Activated CD8-positive, alpha-beta memory T cell treated with anti-CD3 and anti-CD28 coated beads, Interleukin-2, amount 50 U/mL, for 24 hours (primary cell): ENCODE measurements around the gene LRRTM4.
"Not testable (repeated sequence)": the region's sequence is repeated elsewhere in the genome, so short reads cannot be mapped to it uniquely, and the experiment has no call there.

Experiments
- DNase-seq: peaks from one replicate; pipeline ENCODE4 v3.0.0-alpha.2; 2020; ENCODE audit errors: extremely low read depth

LRRTM4 gene

DNA sequence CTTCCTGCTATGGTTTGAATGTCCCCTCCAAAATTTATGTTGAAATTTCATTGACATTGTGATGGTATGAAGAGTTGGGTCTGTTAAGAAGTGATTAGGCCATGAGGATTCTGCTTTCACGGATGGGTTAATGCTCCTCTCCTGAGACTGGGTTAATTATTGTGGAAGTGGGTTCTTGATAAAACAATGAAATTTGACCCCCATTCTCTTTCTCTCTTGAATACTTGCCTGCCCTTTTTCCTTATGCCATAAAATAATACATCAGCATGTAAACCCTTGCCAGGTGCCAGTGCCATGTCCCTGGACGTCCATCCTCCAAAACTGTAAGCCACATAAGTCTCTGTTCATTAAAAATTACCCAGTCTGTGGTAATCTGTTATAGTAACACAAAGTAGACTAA lies 352.8 kb downstream of the LRRTM4 start:
- DNase-seq: no peak

DNA sequence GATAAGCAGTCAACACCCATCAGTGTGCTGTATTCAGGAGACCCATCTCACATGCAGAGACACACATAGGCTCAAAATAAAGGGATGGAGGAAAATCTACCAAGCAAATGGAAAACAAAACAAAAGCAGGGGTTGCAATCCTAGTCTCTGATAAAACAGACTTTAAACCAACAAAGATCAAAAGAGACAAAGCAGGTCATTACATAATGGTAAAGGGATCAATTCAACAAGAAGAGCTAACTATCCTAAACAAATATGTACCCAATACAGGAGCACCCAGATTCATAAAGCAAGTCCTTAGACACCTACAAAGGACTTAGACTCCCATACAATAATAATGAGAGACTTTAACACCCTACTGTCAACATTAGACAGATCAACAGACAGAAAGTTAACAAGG lies 358.2 kb downstream of the LRRTM4 start:
- not testable (repeated sequence) for DNase-seq

DNA sequence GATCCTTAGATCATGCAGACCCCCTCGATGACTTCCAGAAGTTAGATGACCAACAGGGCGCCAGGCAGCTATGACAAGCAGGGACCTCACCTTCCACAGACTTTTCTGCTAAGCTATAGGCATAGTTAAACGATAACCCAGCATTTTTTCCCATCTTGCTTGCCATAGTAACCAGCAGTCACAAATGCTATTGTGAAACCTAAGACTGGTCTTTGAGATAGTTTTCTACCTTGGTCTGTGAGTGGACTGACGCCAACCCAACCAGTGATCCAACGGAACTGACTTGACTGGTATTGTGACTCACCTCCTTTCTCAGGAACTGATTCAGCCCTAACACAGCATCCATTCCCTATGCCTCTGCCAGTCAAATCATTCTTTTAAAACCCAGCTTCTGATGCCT lies 361.2 kb downstream of the LRRTM4 start:
- DNase-seq: no peak

DNA sequence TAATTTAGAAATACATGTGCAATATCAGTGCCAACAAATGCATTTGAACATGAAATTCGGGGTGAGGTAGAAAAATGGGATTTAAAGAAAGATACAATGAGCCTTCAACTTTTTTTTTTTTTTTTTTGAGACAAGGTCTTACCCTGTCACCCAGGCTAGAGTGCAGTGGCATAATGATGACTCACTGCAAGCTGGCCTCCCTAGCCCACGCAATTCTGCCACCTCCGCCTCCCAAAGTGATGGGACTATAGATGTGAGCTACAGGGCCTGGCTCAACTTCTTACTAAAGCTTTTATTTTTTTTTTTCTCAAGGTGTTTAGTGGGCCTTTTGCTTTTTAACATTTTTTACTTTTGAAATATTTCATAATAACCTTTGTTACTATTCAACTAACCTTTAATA lies 365.6 kb downstream of the LRRTM4 start:
- DNase-seq: no peak

DNA sequence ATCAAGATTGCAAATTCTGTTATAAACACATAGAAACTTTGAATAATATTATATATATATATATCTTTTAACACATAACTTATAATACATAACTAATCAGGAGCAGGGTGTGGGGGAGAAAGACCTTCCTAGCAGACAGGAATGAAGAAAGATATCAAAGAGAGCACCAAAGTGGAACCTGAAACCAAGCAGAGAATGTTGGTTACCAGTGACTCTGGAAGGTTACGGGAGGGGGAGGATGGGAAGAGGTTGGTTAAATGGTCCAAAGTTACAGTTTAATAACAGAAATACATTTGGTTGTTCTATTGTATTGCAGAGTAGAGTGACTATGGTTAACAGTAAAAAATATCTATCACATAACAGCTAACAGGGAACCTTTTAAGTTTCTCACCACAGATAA lies 366.7 kb downstream of the LRRTM4 start:
- no peak for DNase-seq

DNA sequence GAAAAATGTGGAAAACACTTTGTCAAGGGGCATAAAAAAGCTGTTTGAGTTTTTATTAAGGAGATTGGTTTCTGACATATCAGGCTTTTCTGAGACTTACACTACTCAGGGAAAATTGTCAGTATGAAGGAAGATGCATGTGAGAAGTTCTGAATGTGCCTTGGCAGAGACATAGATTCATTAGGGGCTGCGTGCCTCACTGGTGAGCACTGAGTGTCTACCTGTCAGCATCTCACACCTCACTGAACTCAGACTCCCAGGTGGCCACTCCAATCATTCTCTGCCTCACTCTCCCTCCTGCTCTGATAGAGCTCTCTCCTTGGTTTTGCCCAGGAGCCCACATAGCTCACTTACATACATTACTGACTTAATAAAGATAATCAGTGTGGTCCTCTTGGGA lies 372.6 kb downstream of the LRRTM4 start:
- DNase-seq: no peak

DNA sequence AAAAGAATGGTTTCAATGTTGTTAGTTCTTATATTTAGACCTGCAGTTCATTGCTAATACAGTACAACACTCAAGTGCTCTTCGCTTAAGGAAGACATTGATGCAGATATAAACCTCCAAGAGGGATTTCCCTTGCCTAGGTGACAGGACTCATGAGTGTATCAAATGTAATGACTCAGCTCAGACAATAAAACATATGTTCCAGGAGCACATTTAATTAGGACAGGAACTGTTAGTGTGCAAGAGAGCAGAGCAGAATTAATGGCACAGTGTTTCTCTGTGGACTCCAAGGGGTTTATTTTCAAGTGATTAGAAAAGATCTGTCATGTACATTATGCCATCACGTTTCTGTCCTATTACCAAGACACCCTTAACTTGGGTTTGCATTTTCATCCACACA lies 375.0 kb downstream of the LRRTM4 start:
- no peak for DNase-seq

DNA sequence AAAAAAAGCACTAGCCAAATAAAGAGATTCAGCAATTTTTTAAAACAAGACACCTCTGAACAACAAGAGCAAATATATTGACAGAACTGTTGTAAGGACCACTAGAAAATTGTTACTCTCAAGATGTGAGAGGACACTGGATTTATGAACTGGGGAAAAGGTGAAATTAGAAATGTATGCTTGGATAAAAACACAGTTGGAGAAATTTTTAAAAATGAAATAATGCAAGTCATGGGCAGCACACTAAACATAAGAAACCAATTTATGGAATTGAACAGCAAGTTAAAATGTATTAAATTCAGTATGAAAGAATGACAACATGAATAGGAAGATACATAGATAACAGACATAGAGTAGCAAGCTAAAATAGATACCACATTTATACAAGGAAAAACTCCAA lies 377.4 kb downstream of the LRRTM4 start:
- no peak for DNase-seq

DNA sequence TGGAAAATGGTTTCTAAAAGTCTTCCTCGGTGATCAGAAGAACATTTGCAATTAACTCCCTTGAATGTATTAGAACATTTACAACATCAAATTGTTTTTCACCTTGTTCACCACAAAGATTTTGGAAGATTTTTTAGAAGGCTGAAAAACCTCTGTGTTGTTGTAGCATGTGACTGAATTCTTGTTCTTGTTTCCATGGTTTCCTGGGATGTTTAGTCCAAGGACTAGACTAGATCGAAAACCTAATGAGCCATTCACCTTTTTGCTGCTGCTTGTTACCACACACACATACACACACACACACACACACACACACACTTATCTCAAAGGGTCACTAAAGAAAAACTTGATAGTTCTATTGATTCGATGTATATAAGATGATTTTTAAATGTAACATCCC lies 380.0 kb downstream of the LRRTM4 start:
- DNase-seq: no peak

DNA sequence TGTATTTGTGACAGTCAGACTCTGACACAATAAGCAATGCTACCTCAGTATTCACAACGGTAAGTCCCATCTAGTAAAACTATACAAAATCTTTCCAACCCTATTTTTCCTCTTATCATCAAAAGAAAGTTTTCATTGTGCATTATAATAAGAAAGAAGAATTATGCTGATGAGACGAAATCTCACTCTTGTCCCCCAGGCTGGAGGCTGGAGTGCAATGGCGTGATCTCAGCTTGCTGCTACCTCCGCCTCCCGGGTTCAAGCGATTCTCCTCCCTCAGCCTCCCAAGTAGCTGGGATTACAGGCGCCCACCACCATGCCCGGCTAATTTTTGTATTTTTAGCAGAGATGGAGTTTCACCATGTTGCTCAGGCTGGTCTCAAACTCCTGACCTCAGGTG lies 393.7 kb downstream of the LRRTM4 start:
- not testable (repeated sequence) for DNase-seq

DNA sequence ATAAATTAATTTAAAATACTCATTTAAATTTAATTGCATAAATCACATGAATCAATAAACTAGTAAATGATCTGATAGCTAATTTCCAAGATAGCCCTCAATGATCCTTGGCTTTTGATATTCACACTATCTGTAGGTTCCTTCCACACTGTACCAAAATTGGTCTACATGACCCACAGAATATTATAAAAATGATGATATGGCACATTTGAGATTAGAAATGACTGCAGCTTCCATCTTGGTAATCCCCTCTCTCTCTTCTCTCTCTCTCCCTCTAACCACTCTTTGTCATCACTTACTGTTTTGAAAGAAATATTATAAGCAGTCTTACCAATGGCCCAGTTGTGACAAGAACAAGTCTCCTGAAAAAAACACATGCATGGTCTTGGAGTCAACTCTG lies 394.8 kb downstream of the LRRTM4 start:
- DNase-seq: no peak

DNA sequence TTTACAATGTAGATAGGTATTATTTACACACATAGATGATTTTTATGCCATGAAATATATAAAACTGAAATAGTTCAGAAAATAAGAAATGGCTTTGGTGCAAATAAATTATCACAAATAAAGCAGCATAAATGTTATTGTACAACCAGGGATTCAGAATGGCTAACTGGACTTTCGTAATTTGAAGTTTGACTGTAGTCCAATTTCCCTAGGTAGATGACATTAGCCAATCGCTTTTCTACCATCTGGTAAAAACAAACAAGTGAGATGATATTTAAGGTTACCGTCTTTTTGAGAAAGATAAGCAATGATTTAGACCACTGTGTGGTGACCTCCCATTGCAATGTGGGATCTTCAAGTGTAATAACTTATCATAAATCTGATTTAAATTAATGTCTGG lies 400.7 kb downstream of the LRRTM4 start:
- no peak for DNase-seq

DNA sequence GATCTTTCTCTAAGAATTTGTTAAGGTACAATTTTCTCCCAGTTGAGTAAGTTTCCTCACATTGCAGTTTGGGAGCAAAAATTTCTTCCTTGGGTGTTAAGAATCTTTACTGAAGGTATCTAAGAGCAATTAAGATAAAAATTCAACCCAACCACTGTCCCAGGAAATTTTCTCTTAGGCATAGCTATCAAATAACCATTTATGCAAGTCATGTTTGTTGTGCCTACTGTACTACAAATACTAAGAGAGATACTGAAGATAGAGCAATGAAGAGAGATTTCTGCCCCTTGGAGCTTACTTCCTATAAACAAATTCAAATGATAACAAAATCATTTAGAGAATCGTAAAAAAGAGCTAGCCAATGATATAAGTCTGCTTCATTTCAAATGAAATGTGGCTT lies 402.8 kb downstream of the LRRTM4 start:
- no peak for DNase-seq

DNA sequence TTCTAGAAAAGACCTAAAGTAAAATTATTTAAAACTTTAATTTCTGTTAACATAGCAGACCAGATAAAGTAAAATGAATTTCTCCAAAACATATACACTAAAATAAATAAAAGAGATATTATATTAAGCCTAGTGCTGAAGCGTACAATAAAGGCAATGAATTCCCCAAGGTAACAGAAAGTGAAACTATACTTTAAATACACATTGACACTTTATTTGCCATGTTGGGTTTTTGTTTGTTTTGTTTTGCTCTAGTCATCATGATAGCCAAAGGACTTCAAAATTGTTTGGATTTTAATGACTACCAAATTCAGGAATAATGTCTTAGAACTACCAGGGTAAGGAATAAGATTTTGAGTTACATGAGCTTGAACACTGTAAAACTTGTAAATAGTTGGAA lies 413.3 kb downstream of the LRRTM4 start:
- no peak for DNase-seq

DNA sequence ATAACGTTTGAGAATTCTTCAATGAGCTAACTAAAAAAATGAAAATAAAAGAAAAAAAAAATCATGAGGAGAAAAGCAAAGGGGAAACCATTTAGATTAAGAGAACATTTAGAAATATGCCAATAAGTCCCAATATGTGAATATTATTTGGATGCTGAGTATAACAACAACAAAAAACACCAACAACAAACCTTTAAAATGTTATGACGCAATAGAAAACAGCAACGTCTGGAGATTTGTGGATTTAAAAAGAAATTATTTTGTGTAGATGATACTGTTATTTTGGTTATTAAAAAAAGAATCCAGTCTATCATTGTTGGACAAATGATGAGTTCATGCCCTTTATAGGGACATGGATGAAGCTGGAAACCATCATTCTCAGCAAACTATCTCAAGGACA lies 417.2 kb downstream of the LRRTM4 start:
- DNase-seq: no peak

DNA sequence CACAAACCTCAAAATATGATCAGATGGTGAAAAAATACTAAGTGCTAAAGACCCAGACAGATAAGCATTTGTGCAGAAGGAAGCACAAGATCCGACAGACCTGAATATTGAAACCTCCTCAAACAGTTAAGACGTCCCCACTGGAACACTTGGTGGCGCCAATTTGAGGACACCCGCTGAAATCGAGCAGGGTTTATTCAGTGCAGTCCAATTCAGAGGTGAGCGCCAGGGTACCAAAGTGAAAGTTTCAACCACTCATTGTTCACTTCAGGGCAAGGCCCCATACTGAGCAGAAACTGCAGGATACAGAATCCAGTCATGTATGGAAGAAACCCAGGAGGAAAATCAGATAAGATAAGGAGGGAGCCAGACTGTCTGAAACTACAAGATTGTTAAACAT lies 417.6 kb downstream of the LRRTM4 start:
- DNase-seq: no peak

DNA sequence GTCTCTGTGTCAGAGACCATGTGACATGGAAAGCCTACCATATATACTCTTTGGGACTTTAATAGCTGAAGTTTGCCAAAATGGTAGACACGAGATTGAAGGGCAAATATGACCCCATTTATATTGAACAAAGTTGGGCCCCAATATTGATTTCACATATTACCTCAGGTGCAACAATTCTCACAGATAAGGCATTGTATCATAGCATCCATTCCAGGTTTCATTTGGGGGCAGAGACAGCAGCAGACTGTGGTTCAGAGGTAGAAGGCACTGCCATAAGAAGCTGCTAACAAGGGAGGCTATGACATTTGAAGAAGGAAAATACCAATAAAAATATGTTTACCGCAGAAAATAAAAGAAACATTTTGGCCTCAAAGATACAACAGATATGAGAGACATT lies 419.2 kb downstream of the LRRTM4 start:
- DNase-seq: no peak

DNA sequence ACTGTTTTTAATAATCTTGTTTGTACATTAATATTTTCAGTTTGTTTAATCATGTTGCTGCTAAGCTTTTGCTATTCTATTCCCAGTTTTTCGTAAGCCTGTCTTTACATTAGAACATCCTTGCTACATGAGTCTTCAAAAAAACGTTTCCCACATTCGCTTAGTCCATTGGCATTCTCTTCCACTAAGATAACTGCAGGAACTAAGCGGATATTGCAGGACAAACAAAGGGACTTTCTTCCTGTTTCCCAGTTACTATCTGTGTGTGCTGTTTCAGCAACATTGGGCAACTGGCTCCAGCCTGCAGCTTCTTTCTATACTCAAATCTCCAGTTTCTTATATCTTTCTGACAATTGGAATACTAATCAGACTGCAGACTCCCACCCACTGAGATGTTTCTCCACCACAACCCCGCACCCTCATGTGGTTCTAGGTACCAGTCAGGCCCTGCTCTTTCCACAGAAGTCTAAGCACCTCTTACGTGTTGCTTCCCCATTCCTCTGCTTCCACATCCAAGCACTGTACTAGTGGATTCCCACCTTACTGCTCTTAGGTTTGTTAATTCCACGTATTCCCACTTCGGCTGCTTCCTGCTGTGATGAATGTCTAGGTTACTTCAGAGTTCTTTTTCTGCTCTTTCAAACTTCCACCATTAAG lies 420.3 kb downstream of the LRRTM4 start:
- DNase-seq: no peak

DNA sequence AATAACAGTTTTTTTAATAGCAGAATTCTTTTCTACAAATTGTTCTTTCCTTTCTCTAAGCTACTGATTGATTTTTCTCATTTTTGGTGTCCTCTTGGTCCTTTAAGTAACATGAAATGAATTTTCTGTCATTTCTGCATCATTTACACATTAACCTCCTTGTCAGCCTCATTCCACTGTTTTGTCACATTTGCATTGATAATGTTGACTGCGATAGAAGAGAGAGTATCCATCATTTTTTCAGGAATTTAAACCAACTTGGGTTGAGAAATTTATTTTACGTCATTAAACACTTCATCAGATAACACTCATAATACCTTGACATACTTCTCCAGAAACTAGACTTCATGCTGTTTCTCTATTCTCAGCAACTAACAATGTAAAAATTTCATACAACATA lies 422.2 kb downstream of the LRRTM4 start:
- DNase-seq: no peak

DNA sequence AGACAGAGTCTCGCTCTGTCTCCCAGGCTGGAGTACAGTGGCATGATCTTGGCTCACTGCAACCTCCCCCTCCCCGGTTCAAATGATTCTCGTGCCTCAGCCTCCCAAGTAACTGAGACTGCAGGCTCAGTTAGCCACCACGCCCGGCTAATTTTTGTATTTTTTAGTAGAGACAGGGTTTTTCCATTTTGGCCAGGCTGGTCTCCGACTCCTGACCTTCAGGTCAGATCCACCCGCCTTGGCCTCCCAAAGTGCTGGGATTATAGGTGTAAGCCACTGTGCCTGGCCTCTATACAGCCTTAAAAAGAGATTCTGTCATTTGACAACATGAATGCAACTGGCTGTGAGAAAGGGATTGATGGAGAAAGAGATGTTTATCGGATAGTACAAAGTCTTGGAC lies 426.7 kb downstream of the LRRTM4 start:
- DNase-seq: not testable (repeated sequence)

DNA sequence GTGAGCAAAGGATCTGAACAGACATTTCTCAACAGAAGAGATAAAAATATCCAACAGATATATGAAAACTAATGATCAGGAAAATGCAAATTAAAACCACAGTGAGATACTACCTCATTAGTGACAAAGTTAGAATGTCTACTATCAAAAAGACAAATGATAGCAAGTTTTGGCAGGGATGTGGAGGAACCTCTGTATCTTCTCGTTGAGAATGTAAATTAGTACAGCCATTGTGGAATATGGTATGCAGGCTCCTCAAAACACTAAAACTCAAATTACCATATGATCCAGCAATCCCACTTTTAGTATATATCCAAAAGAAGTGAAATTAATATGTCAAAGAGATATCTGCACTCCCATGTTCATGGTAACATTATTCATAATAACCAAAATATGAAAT lies 427.1 kb downstream of the LRRTM4 start:
- DNase-seq: no peak

DNA sequence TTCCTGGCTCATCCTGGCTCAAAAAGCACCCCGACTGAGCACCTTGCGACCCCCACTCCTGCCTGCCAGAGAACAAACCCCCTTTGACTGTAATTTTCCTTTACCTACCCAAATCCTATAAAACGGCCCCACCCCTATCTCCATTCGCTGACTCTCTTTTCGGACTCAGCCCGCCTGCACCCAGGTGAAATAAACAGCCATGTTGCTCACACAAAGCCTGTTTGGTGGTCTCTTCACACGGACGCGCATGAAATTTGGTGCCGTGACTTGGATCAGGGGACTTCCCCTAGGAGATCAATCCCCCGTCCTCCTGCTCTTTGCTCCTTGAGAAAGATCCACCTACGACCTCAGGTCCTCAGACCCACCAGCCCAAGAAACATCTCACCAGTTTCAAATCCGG lies 433.8 kb downstream of the LRRTM4 start:
- DNase-seq: not testable (repeated sequence)

DNA sequence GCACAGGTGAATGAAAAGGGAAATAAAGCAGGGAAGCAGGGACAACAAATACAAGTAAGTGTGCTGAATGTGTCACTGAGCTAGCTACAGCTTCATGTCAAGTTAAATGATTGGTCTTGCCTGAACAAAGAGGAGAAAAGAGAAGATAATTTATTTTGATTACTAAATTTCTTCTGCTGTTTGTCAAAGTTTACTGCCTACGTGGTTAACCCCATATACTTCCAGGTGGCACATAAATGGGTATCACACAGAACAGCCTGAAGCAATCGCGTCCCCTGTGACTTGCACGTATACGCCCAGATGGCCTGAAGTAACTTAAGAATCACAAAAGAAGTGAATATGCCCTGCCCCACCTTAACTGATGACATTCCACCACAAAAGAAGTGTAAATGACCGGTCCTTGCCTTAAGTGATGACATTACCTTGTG lies 434.2 kb downstream of the LRRTM4 start:
- DNase-seq: no peak

DNA sequence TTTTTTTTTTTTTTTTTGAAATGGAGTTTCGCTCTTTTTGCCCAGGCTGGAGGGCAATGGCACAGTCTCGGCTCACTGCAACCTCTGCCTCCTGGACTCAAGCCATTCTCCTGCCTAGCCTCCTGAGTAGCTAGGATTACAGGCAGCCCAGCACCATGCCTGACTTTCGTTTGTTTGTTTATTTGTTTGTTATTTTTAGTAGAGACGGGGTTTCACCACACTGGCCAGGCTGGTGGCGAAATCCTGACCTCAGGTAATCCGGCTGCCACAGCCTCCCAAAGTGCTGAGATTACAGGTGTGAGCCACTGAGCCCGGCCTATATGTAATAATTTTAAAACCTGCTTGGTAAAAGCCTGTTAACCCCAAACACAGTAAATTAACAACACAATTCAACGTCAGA lies 435.7 kb downstream of the LRRTM4 start:
- DNase-seq: no peak

DNA sequence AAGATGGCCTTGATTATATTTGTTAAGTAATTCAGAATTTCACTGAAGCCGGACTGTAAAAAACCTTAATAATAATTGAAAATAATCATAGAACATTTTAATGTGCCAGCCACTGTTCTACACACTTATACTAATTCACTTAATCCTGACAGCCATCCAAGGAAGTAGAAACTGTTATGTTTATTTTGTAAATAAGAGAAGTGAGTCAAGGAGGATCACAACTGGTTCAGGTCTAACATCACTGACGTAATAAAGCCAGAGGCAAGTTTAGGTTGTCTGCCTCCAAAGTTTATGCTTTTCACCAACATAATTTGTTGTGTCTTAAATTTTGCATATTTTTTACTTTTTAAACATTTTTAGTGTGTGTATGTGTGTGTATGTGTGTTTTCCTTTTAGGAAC lies 436.1 kb downstream of the LRRTM4 start:
- DNase-seq: no peak
